Calu3 (cell line): Measurements from ENCODE around the gene FIGN. TPM values are rescaled to one million over a fixed set of nuclear protein-coding genes. Genes with fewer than 3 reads are reported as not detected.

Source experiments
- BruUV-seq: library from RNA; stranded (reverse); fragments of 400-500 nt; replicated peaks from 2 replicates; lab custom pipeline; 2021; lab: Mats Ljungman, UMichigan
- CTCF ChIA-PET: fragments of 300-600 bp; sonication (Branson Sonifier 250); formaldehyde crosslinking; loops from one replicate; lab custom pipeline; 2022; ENCODE audit warnings: antibody characterized with exemption; lab: Charles Lee
- DNase-seq: peaks from one replicate; pipeline ENCODE4 v3.0.0; 2022
- H3K27ac Mint-ChIP-seq: one replicate; pipeline ENCODE4 v1.8.0; 2022; ENCODE audit warnings: mixed read lengths; ENCODE audit not compliant: unreplicated experiment
- H3K27me3 Mint-ChIP-seq: one replicate; pipeline ENCODE4 v1.8.0; 2022; ENCODE audit warnings: mixed read lengths; ENCODE audit not compliant: unreplicated experiment
- H3K36me3 Mint-ChIP-seq: one replicate; pipeline ENCODE4 v1.8.0; 2022; ENCODE audit warnings: mild to moderate bottlenecking, moderate library complexity, mixed read lengths; ENCODE audit not compliant: insufficient read depth, unreplicated experiment
- H3K4me1 Mint-ChIP-seq: one replicate; pipeline ENCODE4 v1.8.0; 2022; ENCODE audit warnings: mild to moderate bottlenecking, low read depth, mixed read lengths; ENCODE audit not compliant: unreplicated experiment
- H3K4me3 Mint-ChIP-seq: one replicate; pipeline ENCODE4 v1.8.0; 2022; ENCODE audit warnings: mild to moderate bottlenecking, low read depth, moderate library complexity, mixed read lengths; ENCODE audit not compliant: unreplicated experiment
- H3K9me3 Mint-ChIP-seq: one replicate; pipeline ENCODE4 v1.8.0; 2022; ENCODE audit warnings: low read depth, mixed read lengths; ENCODE audit not compliant: unreplicated experiment
- CTCF ChIP-seq: fragments of 200-600 bp; IDR thresholded peaks from one replicate; pipeline ENCODE4 v1.8.0; 2022; ENCODE audit warnings: antibody characterized with exemption; ENCODE audit not compliant: unreplicated experiment
- intact Hi-C: fragments of 100-400 bp; cut with micrococcal nuclease; formaldehyde crosslinking; loops from one replicate; pipeline ENCODE4 v1.10.0; 2022; ENCODE audit not compliant: unreplicated experiment
- total RNA-seq: library from RNA; stranded (reverse); gene quantifications from 2 replicates; pipeline ENCODE4 v1.2.3, GENCODE V29; 2022

FIGN gene
- total RNA-seq, 1 experiment from 2014 or later = 9.1 TPM

- Mint-ChIP-seq H3K4me3 (no peak overlapping the region), H3K27me3 (no peaks in the 10 kb centered on the region), H3K4me1 (no peaks in the 10 kb centered on the region), H3K27ac (no peak overlapping the region), H3K9me3 (no peaks in the 10 kb centered on the region), H3K36me3 (no peaks in the 10 kb centered on the region)
- no TSS peak for BruUV-seq
- no peak for DNase-seq
- CTCF ChIA-PET = no interaction called here
- no peak for TF ChIP-seq CTCF
- intact Hi-C loops = no loop called here
These were observed 78.5 kb downstream of the FIGN start for GRCh38 chr2:163657281-163657656.

GRCh38 chr2:163656622-163657280, 79.1 kb downstream of the FIGN start:
- Mint-ChIP-seq H3K27ac (no peak overlapping the region), H3K36me3 (no peaks in the 10 kb centered on the region), H3K4me3 (no peak overlapping the region), H3K4me1 (no peaks in the 10 kb centered on the region), H3K27me3 (no peaks in the 10 kb centered on the region), H3K9me3 (no peaks in the 10 kb centered on the region)
- no peak for DNase-seq
- CTCF ChIA-PET = interaction anchor here (0.6 to 1.1 kb wide), 3 partner anchors 10 to 64 kb away, joined by 3 read pairs; no protein-coding TSS in a partner anchor
- intact Hi-C loops = no loop called here
- no TSS peak for BruUV-seq
- TF ChIP-seq CTCF = no peak

GRCh38 chr2:163655667-163656066, 80.1 kb downstream of the FIGN start:
- Mint-ChIP-seq H3K36me3 (no peaks in the 10 kb centered on the region), H3K9me3 (no peaks in the 10 kb centered on the region), H3K4me1 (no peaks in the 10 kb centered on the region), H3K4me3 (no peak overlapping the region), H3K27me3 (no peaks in the 10 kb centered on the region), H3K27ac (no peak overlapping the region)
- DNase-seq = no peak
- BruUV-seq = no TSS peak
- intact Hi-C loops = no loop called here
- CTCF ChIA-PET = interaction anchor here (0.9 to 1.1 kb wide), 2 partner anchors 9 to 65 kb away, joined by 3 read pairs; no protein-coding TSS in a partner anchor
- no peak for TF ChIP-seq CTCF

- H3K9me3 Mint-ChIP-seq = no peaks in the 10 kb centered on the region
- no peaks in the 10 kb centered on the region for H3K27me3 Mint-ChIP-seq
- BruUV-seq = no TSS peak
- no peak for TF ChIP-seq CTCF
- H3K4me1 Mint-ChIP-seq = no peaks in the 10 kb centered on the region
- H3K4me3 Mint-ChIP-seq = no peak overlapping the region
- no peak for DNase-seq
- CTCF ChIA-PET = no interaction called here
- H3K36me3 Mint-ChIP-seq = no peaks in the 10 kb centered on the region
- no peak overlapping the region for H3K27ac Mint-ChIP-seq
- intact Hi-C loops = no loop called here
These were observed 83.1 kb downstream of the FIGN start for GRCh38 chr2:163652751-163653150.
